ENCODE data around the gene SAE1.

DNA sequence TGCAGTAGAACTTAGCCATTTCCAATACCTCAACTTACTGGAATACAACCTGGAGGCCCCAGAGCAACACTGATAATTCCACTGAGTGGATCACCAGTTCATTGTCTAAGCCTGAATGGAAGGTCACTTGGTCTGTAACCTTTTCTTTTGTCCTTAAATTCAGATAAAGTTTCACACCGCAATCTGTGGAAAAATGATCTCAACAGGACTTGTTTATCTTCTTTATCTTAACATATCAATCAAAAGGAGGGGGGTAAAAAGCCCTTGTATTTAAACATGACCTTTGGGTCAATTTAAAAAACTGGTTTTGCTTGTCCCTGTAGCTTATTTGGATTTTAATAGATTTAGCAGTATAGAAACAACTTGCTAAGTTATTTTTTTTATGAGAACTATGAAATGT, 21.6 kb downstream of the SAE1 start:
- TF ChIP-seq, protein P1, sequence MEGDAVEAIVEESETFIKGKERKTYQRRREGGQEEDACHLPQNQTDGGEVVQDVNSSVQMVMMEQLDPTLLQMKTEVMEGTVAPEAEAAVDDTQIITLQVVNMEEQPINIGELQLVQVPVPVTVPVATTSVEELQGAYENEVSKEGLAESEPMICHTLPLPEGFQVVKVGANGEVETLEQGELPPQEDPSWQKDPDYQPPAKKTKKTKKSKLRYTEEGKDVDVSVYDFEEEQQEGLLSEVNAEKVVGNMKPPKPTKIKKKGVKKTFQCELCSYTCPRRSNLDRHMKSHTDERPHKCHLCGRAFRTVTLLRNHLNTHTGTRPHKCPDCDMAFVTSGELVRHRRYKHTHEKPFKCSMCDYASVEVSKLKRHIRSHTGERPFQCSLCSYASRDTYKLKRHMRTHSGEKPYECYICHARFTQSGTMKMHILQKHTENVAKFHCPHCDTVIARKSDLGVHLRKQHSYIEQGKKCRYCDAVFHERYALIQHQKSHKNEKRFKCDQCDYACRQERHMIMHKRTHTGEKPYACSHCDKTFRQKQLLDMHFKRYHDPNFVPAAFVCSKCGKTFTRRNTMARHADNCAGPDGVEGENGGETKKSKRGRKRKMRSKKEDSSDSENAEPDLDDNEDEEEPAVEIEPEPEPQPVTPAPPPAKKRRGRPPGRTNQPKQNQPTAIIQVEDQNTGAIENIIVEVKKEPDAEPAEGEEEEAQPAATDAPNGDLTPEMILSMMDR (conservative IDR thresholded peaks at IDR 0.05; ENCODE audit: low read depth, low read length) = no peak
- TF ChIP-seq NFE2L2 (IDR thresholded peaks at IDR 0.05; ENCODE audit: low read depth, low read length) (no peak), RFX5 (IDR thresholded peaks at IDR 0.05; ENCODE audit: low read depth, low read length) (no peak)

All from IMR-90 (cell line).